Ishikawa (cell line): ENCODE results near the gene TECPR2.

ENCODE experiments used
- CEBPB ChIP-seq: IDR thresholded peaks from 2 replicates; pipeline ENCODE4 v1.6.1; 2012
- CREB1 ChIP-seq: IDR thresholded peaks from 2 replicates; pipeline ENCODE4 v1.6.1; 2012; ENCODE audit warnings: low read depth
- EGR1 ChIP-seq: IDR thresholded peaks from 2 replicates; pipeline ENCODE4 v1.6.1; 2012
- EP300 ChIP-seq: IDR thresholded peaks from 2 replicates; pipeline ENCODE4 v1.6.1; 2012; ENCODE audit warnings: borderline replicate concordance
- FOXM1 ChIP-seq: IDR thresholded peaks from 2 replicates; pipeline ENCODE4 v1.6.1; 2012; ENCODE audit warnings: low read depth, borderline replicate concordance
- NFIC ChIP-seq: IDR thresholded peaks from 2 replicates; pipeline ENCODE4 v1.6.1; 2012
- RAD21 ChIP-seq: IDR thresholded peaks from 2 replicates; pipeline ENCODE4 v1.6.1; 2012; ENCODE audit warnings: low read depth
- REST ChIP-seq: IDR thresholded peaks from 2 replicates; pipeline ENCODE4 v1.6.1; 2012; ENCODE audit warnings: low read depth, mild to moderate bottlenecking
- TAF1 ChIP-seq: IDR thresholded peaks from 2 replicates; pipeline ENCODE4 v1.6.1; 2012; ENCODE audit warnings: low read depth, mild to moderate bottlenecking
- TCF12 ChIP-seq: IDR thresholded peaks from 2 replicates; pipeline ENCODE4 v1.6.1; 2012; ENCODE audit warnings: low read depth
- TEAD4 ChIP-seq: IDR thresholded peaks from 2 replicates; pipeline ENCODE4 v1.6.1; 2012
- YY1 ChIP-seq: IDR thresholded peaks from 2 replicates; pipeline ENCODE4 v1.6.1; 2012; ENCODE audit warnings: low read depth
- ZBTB7A ChIP-seq: IDR thresholded peaks from 2 replicates; pipeline ENCODE4 v1.6.1; 2012; ENCODE audit warnings: low read depth
- TF ChIP-seq, protein P1 (sequence below): IDR thresholded peaks from 2 replicates; pipeline ENCODE4 v1.6.1; 2012
- TF ChIP-seq, protein P2 (sequence below): IDR thresholded peaks from 2 replicates; pipeline ENCODE4 v1.6.1; 2012

TECPR2 gene

GRCh38 chr14:102363182-102363943, 622 bp downstream of the TECPR2 start:
- TF ChIP-seq TAF1 (0 out of 2 replicates have a peak, but pooled peaks have one; percentile 2), CREB1 (no peak)

DNA sequence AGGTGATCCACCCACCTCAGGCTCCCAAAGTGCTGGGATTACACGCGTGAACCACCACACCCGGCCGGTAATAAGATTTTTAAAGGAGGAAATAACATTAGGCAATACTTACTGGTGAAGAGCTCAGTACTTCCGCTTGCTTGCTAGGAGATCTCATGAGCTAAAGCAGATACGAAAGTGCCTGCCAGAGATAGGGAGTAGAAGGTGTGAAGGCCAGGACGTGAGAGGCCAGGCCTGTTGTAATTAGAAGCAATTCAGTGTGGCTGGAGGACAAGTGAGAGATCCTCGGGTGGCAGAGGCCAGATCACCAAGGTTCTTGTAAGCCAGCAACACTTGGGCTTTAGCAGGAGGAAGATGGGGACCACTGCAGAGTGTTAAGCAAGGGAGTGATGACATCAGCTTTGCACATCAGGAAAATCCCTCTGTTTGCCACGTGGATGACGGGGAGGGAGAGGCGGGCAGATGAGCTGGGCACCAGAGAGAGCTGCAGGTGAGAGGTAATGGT, 7.6 kb downstream of the TECPR2 start:
- TF ChIP-seq, protein P1, sequence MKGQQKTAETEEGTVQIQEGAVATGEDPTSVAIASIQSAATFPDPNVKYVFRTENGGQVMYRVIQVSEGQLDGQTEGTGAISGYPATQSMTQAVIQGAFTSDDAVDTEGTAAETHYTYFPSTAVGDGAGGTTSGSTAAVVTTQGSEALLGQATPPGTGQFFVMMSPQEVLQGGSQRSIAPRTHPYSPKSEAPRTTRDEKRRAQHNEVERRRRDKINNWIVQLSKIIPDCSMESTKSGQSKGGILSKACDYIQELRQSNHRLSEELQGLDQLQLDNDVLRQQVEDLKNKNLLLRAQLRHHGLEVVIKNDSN: no peak
- TF ChIP-seq CREB1 (no peak), TAF1 (no peak), RAD21 (no peak), EP300 (no peak), TCF12 (no peak), CEBPB (no peak), TEAD4 (no peak), ZBTB7A (no peak), NFIC (no peak), REST (no peak), YY1 (no peak), EGR1 (no peak), FOXM1 (no peak)
- TF ChIP-seq, protein P2, sequence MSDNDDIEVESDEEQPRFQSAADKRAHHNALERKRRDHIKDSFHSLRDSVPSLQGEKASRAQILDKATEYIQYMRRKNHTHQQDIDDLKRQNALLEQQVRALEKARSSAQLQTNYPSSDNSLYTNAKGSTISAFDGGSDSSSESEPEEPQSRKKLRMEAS: no peak

- TF ChIP-seq CREB1 (no peak), TEAD4 (no peak), YY1 (no peak), TAF1 (no peak), RAD21 (no peak), EP300 (no peak), NFIC (no peak), FOXM1 (no peak), TCF12 (no peak), CEBPB (no peak), ZBTB7A (no peak), REST (no peak), EGR1 (no peak)
- TF ChIP-seq, protein P2: no peak
- TF ChIP-seq, protein P1: no peak
Measured at GRCh38 chr14:102371361-102371760, 8.6 kb downstream of the TECPR2 start.

DNA sequence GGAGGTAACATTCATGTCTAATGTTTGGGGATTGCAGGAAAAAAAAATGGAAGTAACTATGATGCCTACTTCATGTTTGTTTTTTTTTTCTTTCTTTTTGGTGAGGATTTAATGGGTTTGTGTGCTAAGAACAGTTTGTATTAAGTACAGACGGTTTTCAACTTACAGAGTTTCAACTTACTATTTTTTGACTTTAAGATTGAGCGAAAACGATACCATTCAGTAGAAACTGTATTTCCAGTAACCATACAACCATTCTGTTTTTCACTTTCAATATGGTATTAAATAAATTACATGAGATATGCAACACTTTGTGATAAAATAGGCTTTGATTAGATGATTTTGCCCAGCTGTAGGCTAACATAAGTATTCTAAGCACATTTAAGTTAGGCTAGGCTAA, 10.4 kb downstream of the TECPR2 start:
- TF ChIP-seq, protein P2: no peak
- TF ChIP-seq CEBPB (no peak), ZBTB7A (no peak), TAF1 (no peak)
- TF ChIP-seq, protein P1: no peak

DNA sequence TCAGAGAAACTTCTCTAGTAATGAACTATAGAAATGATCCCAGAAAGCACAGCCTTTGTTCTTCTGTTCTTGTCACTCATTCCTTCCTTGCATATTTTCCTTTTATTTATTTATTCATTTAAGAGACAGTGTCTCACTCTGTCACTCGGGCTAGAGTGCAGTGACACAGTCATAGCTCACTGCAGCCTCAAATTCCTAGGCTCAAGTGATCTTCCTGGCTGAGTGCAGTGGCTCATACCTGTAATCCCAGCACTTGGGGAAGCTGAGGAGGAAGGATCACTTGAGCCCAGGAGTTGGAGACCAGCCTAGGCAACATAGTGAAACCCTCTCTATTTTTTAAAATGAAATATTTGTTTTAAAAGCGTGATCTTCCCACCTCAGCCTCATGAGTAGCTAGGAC, 11.5 kb downstream of the TECPR2 start:
- TF ChIP-seq FOXM1 (no peak), ZBTB7A (no peak), REST (no peak), TAF1 (no peak), EGR1 (no peak), NFIC (no peak), EP300 (no peak), TCF12 (no peak)
- TF ChIP-seq, protein P2: no peak
